ENCODE measurements around the gene SLC6A16.

Gene SLC6A16

DNA sequence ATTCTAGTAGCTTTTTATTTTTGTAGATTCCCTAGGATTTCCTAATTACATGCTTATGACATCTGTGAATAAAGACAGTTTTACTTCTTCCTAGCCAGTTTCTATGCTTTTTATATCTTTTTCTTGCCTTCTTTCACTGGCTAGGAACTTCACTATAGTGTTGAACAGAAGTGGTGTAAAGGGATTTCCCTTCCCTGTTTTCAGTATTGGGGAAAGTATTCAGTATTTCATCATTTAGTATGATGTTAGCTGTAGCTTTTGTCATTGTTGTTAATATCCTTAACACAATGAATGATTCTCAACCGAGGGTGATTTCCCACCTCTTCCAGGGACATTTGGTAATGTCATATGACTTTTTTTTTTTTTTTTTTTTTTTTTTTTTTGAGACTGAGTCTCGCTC, 77.3 kb downstream of the SLC6A16 start:
- H3K27ac ChIP-seq = no peak overlapping the region
- no peak for TF ChIP-seq CTCF (IDR thresholded peaks at IDR 0.05)
- TF ChIP-seq ZFX (IDR thresholded peaks at IDR 0.05; ENCODE audit: borderline replicate concordance) = no peak

DNA sequence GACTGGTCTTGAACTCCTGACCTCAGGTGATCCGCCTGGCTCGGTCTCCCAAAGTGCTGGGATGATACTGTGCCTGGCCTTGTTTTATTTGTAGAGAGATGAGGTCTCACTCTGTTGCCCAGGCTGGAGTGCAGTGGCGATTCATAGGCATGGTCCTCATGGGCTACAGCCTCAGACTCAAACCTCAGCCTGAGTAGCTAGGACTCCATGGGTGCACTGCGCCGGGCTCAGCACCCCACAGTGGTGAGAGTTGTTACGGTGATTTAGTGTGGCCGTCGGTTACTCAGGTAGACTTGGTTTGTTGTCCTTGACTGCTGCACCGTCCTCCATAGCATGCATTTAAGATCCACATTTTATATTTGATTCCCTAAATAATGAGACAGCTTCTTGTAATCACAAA, 80.7 kb downstream of the SLC6A16 start:
- TF ChIP-seq ZFX (IDR thresholded peaks at IDR 0.05; ENCODE audit: borderline replicate concordance) (no peak), CTCF (IDR thresholded peaks at IDR 0.05) (no peak)
- no peak overlapping the region for H3K27ac ChIP-seq

- no peak overlapping the region for H3K27ac ChIP-seq
- TF ChIP-seq ZFX (IDR thresholded peaks at IDR 0.05; ENCODE audit: borderline replicate concordance) (no peak), CTCF (IDR thresholded peaks at IDR 0.05) (no peak)
These were observed 81.3 kb downstream of the SLC6A16 start for GRCh38 chr19:49243726-49244125.

- H3K27ac ChIP-seq = no peak overlapping the region
- TF ChIP-seq CTCF (IDR thresholded peaks at IDR 0.05) (no peak), ZFX (IDR thresholded peaks at IDR 0.05; ENCODE audit: borderline replicate concordance) (no peak)
These were observed 81.9 kb downstream of the SLC6A16 start for GRCh38 chr19:49243129-49243528.

DNA sequence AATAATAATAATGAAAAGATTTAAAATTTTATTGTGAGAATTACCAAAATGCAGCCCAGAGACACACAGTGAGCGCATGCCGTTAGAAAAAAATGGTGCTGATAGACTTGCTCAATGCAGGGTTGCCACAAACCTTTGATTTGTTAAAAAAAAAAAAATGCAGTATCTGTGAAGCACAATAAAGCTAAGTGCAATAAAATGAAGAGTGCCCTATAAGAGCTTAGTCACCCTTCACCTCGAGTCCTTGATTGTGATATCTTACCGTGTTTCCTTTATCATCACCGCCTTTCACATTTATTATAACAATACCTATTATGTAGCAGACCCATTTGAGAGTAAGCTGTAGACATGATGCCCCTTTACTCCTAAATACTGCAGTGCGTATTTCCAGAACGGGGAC, 83.2 kb downstream of the SLC6A16 start:
- TF ChIP-seq CTCF (IDR thresholded peaks at IDR 0.05) (no peak), ZFX (IDR thresholded peaks at IDR 0.05; ENCODE audit: borderline replicate concordance) (no peak)
- no peak overlapping the region for H3K27ac ChIP-seq
